ENCODE data around the gene KIF11. TPM values are rescaled to one million over a fixed set of nuclear protein-coding genes. Genes with fewer than 3 reads are reported as not detected.

The KIF11 gene
- total and polyA plus RNA-seq, 9 of the 15 experiments (the other 6 are each of a cell fraction or from before 2014, with no cell fraction given), result 11.3 to 54.4 (median 29.2) TPM

GRCh38 chr10:92690211-92690914 lies 97.4 kb downstream of the KIF11 start (continued):
- TF ChIP-seq TFAP4 (CRISPR knock-in tag; IDR thresholded peaks at IDR 0.05; ENCODE audit: borderline replicate concordance) (peak; percentile 82; the same call in 1 of the 2 replicates), EWSR1 (IDR thresholded peaks at IDR 0.05; ENCODE audit: borderline replicate concordance, low read depth, partially characterized antibody) (no peak), TEAD2 (tag; IDR thresholded peaks at IDR 0.05) (no peak), NR2F6 (CRISPR knock-in tag; IDR thresholded peaks at IDR 0.05) (no peak), ZNF561 (CRISPR knock-in tag; conservative IDR thresholded peaks at IDR 0.05) (no peak), CAMTA2 (CRISPR knock-in tag; conservative IDR thresholded peaks at IDR 0.05) (no peak), ZBTB11 (CRISPR knock-in tag; IDR thresholded peaks at IDR 0.05) (no peak), ZNF740 (CRISPR knock-in tag; IDR thresholded peaks at IDR 0.05) (no peak), ZNF740 (tag; IDR thresholded peaks at IDR 0.05) (no peak), ZNF584 (CRISPR knock-in tag; IDR thresholded peaks at IDR 0.05; ENCODE audit: low read depth) (no peak), FOS (IDR thresholded peaks at IDR 0.05; ENCODE audit: extremely low read depth, insufficient read length) (no peak), TEAD4 (IDR thresholded peaks at IDR 0.05; ENCODE audit: low read length) (peak; percentile 70), TEAD4 (CRISPR knock-in tag; IDR thresholded peaks at IDR 0.05; ENCODE audit: borderline replicate concordance) (no peak), ZNF395 (CRISPR knock-in tag; IDR thresholded peaks at IDR 0.05) (no peak), RBM39 (optimal IDR thresholded peaks at IDR 0.05; ENCODE audit: low read depth, low read length) (no peak), SRSF1 (IDR thresholded peaks at IDR 0.05; ENCODE audit: low read depth, low read length) (no peak), USF1 (CRISPR knock-in tag; IDR thresholded peaks at IDR 0.05) (no peak), MAFF (IDR thresholded peaks at IDR 0.05; ENCODE audit: low read length) (no peak), ZNF217 (CRISPR knock-in tag; IDR thresholded peaks at IDR 0.05) (no peak), SP1 (CRISPR knock-in tag; IDR thresholded peaks at IDR 0.05) (0 out of 2 replicates have a peak, but pooled peaks have one; percentile 29), DIDO1 (tag; IDR thresholded peaks at IDR 0.05; ENCODE audit: low read depth) (no peak)

Measured in K562 (cell line).